Measurements from ENCODE around the gene TARBP2. TPM values are rescaled to one million over a fixed set of nuclear protein-coding genes. Genes with fewer than 3 reads are reported as not detected.

Gene TARBP2
- total RNA-seq, 4 donors from 2014 or later: 25.5 to 42.0 (median 28.6) TPM

GRCh38 chr12:53493610-53494391, 7.3 kb upstream of the TARBP2 start:
- Histone ChIP-seq H3K9me3 (no peaks in the 10 kb centered on the region), H3K36me3 (no peaks in the 10 kb centered on the region), H3K27ac (peak overlapping the region; percentile 85), H3K4me1 (peaks cover 55% of the 10 kb centered on the region), H3K27me3 (no peaks in the 10 kb centered on the region), H3K4me3 (peak overlapping the region; percentile 66)
- TF ChIP-seq POLR2A (IDR thresholded peaks at IDR 0.05): no peak
- no peak for TF ChIP-seq EP300 (IDR thresholded peaks at IDR 0.05)
- no peak for TF ChIP-seq POLR2AphosphoS5 (IDR thresholded peaks at IDR 0.05)
- TF ChIP-seq CTCF (IDR thresholded peaks at IDR 0.05): no peak
- DNase-seq (ENCODE audit: low spot score in 2 of 2): peak in 1 of 2 donors; percentile 56
- 28% methylated on average over 11 of the region's 11 CpGs for WGBS

GRCh38 chr12:53495903-53496751, 5.0 kb upstream of the TARBP2 start:
- Histone ChIP-seq H3K27me3 (no peaks in the 10 kb centered on the region), H3K9me3 (no peaks in the 10 kb centered on the region), H3K27ac (peak overlapping the region; percentile 60), H3K4me1 (peaks cover 71% of the 10 kb centered on the region), H3K4me3 (no peak overlapping the region), H3K36me3 (no peaks in the 10 kb centered on the region)
- WGBS: 36% methylated on average over 5 of the region's 5 CpGs
- TF ChIP-seq POLR2A (IDR thresholded peaks at IDR 0.05) (no peak), POLR2AphosphoS5 (IDR thresholded peaks at IDR 0.05) (no peak), EP300 (IDR thresholded peaks at IDR 0.05) (no peak), CTCF (IDR thresholded peaks at IDR 0.05) (no peak)
- DNase-seq (ENCODE audit: low spot score in 2 of 2): peak in 1 of 2 donors; percentile 88

- Histone ChIP-seq H3K4me3 (no peak overlapping the region), H3K36me3 (no peaks in the 10 kb centered on the region), H3K9me3 (no peaks in the 10 kb centered on the region), H3K27me3 (no peaks in the 10 kb centered on the region), H3K27ac (peak overlapping the region; percentile 60), H3K4me1 (peaks cover 75% of the 10 kb centered on the region)
- WGBS: 81% methylated on average over 1 of the region's 1 CpG
- TF ChIP-seq EP300 (IDR thresholded peaks at IDR 0.05): no peak
- peak in 1 of 3 donors; percentile 11 for TF ChIP-seq POLR2AphosphoS5 (IDR thresholded peaks at IDR 0.05)
- DNase-seq (ENCODE audit: low spot score in 2 of 2): no peak
Observed at GRCh38 chr12:53496752-53497032, 4.4 kb upstream of the TARBP2 start.

GRCh38 chr12:53497461-53497860, 3.6 kb upstream of the TARBP2 start:
- no peak for DNase-seq (ENCODE audit: low spot score in 2 of 2)
- Histone ChIP-seq H3K9me3 (no peaks in the 10 kb centered on the region), H3K36me3 (no peaks in the 10 kb centered on the region), H3K27ac (peak overlapping the region; percentile 60), H3K4me1 (peaks cover 79% of the 10 kb centered on the region), H3K27me3 (no peaks in the 10 kb centered on the region), H3K4me3 (no peak overlapping the region)
- 98% methylated on average over 3 of the region's 3 CpGs for WGBS
- TF ChIP-seq POLR2A (IDR thresholded peaks at IDR 0.05): no peak
- no peak for TF ChIP-seq EP300 (IDR thresholded peaks at IDR 0.05)
- TF ChIP-seq CTCF (IDR thresholded peaks at IDR 0.05): no peak
- no peak for TF ChIP-seq POLR2AphosphoS5 (IDR thresholded peaks at IDR 0.05)

GRCh38 chr12:53498235-53498630, 2.9 kb upstream of the TARBP2 start:
- Histone ChIP-seq H3K9me3 (no peaks in the 10 kb centered on the region), H3K4me1 (peaks cover 78% of the 10 kb centered on the region), H3K27ac (peak overlapping the region; percentile 99), H3K36me3 (no peaks in the 10 kb centered on the region), H3K27me3 (no peaks in the 10 kb centered on the region), H3K4me3 (peak overlapping the region; percentile 72)
- no peak for DNase-seq (ENCODE audit: low spot score in 2 of 2)
- TF ChIP-seq POLR2AphosphoS5 (IDR thresholded peaks at IDR 0.05) (no peak), POLR2A (IDR thresholded peaks at IDR 0.05) (no peak), CTCF (IDR thresholded peaks at IDR 0.05) (no peak), EP300 (IDR thresholded peaks at IDR 0.05) (no peak)
- WGBS: 83% methylated on average over 2 of the region's 2 CpGs
